Measurements from ENCODE around the gene GALNT6.

Gene GALNT6

GRCh38 chr12:51323966-51324895 is 67.0 kb downstream of the GALNT6 start, which contains the start of gene BIN2:
Gene BIN2 (minus strand): TSS chr12:51324174. CDS start chr12:51324102, 72 bp downstream.
- Histone ChIP-seq H3K27ac (ENCODE audit: poor library complexity, severe bottlenecking) (no peak within 1 kb of the TSS), H3K9me3 (ENCODE audit: severe bottlenecking) (no peaks in the 10 kb centered on the region), H3K27me3 (ENCODE audit: insufficient read depth, poor library complexity, severe bottlenecking) (no peaks in the 10 kb centered on the region), H3K4me3 (ENCODE audit: severe bottlenecking) (no peak within 1 kb of the TSS), H3K4me1 (ENCODE audit: insufficient read depth, poor library complexity, severe bottlenecking) (peaks cover 2% of the 10 kb centered on the region), H3K36me3 (ENCODE audit: low read depth) (no peaks in the 10 kb centered on the region)
- no peak for ATAC-seq (ENCODE audit: low read depth)
- TF ChIP-seq CTCF (IDR thresholded peaks at IDR 0.05; ENCODE audit: poor library complexity, severe bottlenecking) = no peak
- no peak for DNase-seq (ENCODE audit: low spot score)

GRCh38 chr12:51323317-51323960 is 67.8 kb downstream of the GALNT6 start:
- Histone ChIP-seq H3K36me3 (ENCODE audit: low read depth) (no peaks in the 10 kb centered on the region), H3K27me3 (ENCODE audit: insufficient read depth, poor library complexity, severe bottlenecking) (no peaks in the 10 kb centered on the region), H3K27ac (ENCODE audit: poor library complexity, severe bottlenecking) (no peak overlapping the region), H3K4me1 (ENCODE audit: insufficient read depth, poor library complexity, severe bottlenecking) (peaks cover 2% of the 10 kb centered on the region), H3K9me3 (ENCODE audit: severe bottlenecking) (no peaks in the 10 kb centered on the region), H3K4me3 (ENCODE audit: severe bottlenecking) (no peak overlapping the region)
- DNase-seq (ENCODE audit: low spot score) (no peak), ATAC-seq (ENCODE audit: low read depth) (no peak)
- no peak for TF ChIP-seq CTCF (IDR thresholded peaks at IDR 0.05; ENCODE audit: poor library complexity, severe bottlenecking)

GRCh38 chr12:51322452-51322851 is 68.8 kb downstream of the GALNT6 start:
- Histone ChIP-seq H3K4me1 (ENCODE audit: insufficient read depth, poor library complexity, severe bottlenecking) (peaks cover 2% of the 10 kb centered on the region), H3K36me3 (ENCODE audit: low read depth) (no peaks in the 10 kb centered on the region), H3K9me3 (ENCODE audit: severe bottlenecking) (no peaks in the 10 kb centered on the region), H3K27ac (ENCODE audit: poor library complexity, severe bottlenecking) (no peak overlapping the region), H3K27me3 (ENCODE audit: insufficient read depth, poor library complexity, severe bottlenecking) (no peaks in the 10 kb centered on the region), H3K4me3 (ENCODE audit: severe bottlenecking) (no peak overlapping the region)
- no peak for DNase-seq (ENCODE audit: low spot score)
- TF ChIP-seq CTCF (IDR thresholded peaks at IDR 0.05; ENCODE audit: poor library complexity, severe bottlenecking) = no peak
- ATAC-seq (ENCODE audit: low read depth) = no peak

- no peak for DNase-seq (ENCODE audit: low spot score)
- no peak for TF ChIP-seq CTCF (IDR thresholded peaks at IDR 0.05; ENCODE audit: poor library complexity, severe bottlenecking)
Measured at GRCh38 chr12:51321882-51322281, 69.3 kb downstream of the GALNT6 start.

More at GRCh38 chr12:51321882-51322281, 69.3 kb downstream of the GALNT6 start:
- no peak for ATAC-seq (ENCODE audit: low read depth)
- Histone ChIP-seq H3K36me3 (ENCODE audit: low read depth) (no peaks in the 10 kb centered on the region), H3K4me1 (ENCODE audit: insufficient read depth, poor library complexity, severe bottlenecking) (no peaks in the 10 kb centered on the region), H3K4me3 (ENCODE audit: severe bottlenecking) (no peak overlapping the region), H3K27me3 (ENCODE audit: insufficient read depth, poor library complexity, severe bottlenecking) (no peaks in the 10 kb centered on the region), H3K9me3 (ENCODE audit: severe bottlenecking) (no peaks in the 10 kb centered on the region), H3K27ac (ENCODE audit: poor library complexity, severe bottlenecking) (no peak overlapping the region)
